ENCODE measurements around the gene SHOC2. TPM values are rescaled to one million over a fixed set of nuclear protein-coding genes. Genes with fewer than 3 reads are reported as not detected.

Gene SHOC2
- total and polyA plus RNA-seq, 9 of the 15 experiments (the other 6 are each of a cell fraction or from before 2014, with no cell fraction given): 9.2 to 17.5 (median 14.9) TPM

DNA sequence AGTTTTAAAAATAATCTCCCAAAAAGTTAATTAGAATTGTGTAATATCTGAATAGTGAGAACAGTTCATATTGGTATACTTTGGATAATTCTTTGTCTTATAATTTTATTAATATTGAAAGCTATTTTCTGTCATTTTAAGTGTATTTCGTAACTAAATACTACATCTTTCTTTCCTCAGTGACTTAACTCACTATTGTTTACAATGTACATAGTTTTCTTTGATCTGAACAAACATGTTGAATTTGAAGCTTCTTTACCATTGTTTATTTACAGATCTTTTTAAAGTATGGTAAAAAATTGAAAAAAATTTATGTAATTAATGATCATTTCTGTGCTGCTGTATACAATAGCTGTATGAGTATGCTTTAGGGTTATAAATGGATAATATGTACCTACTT is 42.6 kb upstream of the SHOC2 start (continued):
- TF ChIP-seq, protein P1, sequence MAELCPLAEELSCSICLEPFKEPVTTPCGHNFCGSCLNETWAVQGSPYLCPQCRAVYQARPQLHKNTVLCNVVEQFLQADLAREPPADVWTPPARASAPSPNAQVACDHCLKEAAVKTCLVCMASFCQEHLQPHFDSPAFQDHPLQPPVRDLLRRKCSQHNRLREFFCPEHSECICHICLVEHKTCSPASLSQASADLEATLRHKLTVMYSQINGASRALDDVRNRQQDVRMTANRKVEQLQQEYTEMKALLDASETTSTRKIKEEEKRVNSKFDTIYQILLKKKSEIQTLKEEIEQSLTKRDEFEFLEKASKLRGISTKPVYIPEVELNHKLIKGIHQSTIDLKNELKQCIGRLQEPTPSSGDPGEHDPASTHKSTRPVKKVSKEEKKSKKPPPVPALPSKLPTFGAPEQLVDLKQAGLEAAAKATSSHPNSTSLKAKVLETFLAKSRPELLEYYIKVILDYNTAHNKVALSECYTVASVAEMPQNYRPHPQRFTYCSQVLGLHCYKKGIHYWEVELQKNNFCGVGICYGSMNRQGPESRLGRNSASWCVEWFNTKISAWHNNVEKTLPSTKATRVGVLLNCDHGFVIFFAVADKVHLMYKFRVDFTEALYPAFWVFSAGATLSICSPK (IDR thresholded peaks at IDR 0.05; ENCODE audit: borderline replicate concordance): no peak
- TF ChIP-seq SNIP1 (IDR thresholded peaks at IDR 0.05; ENCODE audit: low read depth) (no peak), NCOA6 (IDR thresholded peaks at IDR 0.05) (no peak), ARID4B (CRISPR knock-in tag; IDR thresholded peaks at IDR 0.05) (no peak), PCBP2 (IDR thresholded peaks at IDR 0.05; ENCODE audit: low read depth, low read length, poor library complexity, severe bottlenecking) (no peak)

Data from K562 (cell line).